Measurements from ENCODE around the gene MESD. TPM values are rescaled to one million over a fixed set of nuclear protein-coding genes. Genes with fewer than 3 reads are reported as not detected.

Gene MESD
- total and polyA plus RNA-seq, 9 of the 15 experiments (the other 6 are each of a cell fraction or from before 2014, with no cell fraction given), result 11.3 to 39.7 (median 22.8) TPM

- no peaks in the 10 kb centered on the region; a peak in 1 of 5 replicates for H3K4me1 ChIP-seq (replicated peaks in 1 of 2; ENCODE audit: control insufficient read depth in 2 of 2, insufficient read depth in 2 of 2, low read length in 2 of 2)
- H3K79me2 ChIP-seq (ENCODE audit: control insufficient read depth, insufficient read depth, low read length), result no peaks in the 10 kb centered on the region
- TF ChIP-seq GABPB2 (CRISPR knock-in tag; conservative IDR thresholded peaks at IDR 0.05) (no peak), E2F4 (CRISPR knock-in tag; IDR thresholded peaks at IDR 0.05; ENCODE audit: low read depth) (no peak), ATF3 (IDR thresholded peaks at IDR 0.05) (peak; percentile 60), ATF3 (CRISPR knock-in tag; conservative IDR thresholded peaks at IDR 0.05) (no peak), CHD4 (IDR thresholded peaks at IDR 0.05; ENCODE audit: insufficient read depth, insufficient replicate concordance, low read depth, low read length, poor library complexity, severe bottlenecking) (no peak), DACH1 (IDR thresholded peaks at IDR 0.05; ENCODE audit: partially characterized antibody) (no peak)
- in situ Hi-C loops (cut with MboI) (no loop called here), intact Hi-C loops (cut with micrococcal nuclease) (no loop called here)
- no peak overlapping the region for H3K4me3 ChIP-seq
- no peak overlapping the region for H3K9ac ChIP-seq (ENCODE audit: insufficient read depth in 1 of 2, low read depth in 2 of 2, low read length in 2 of 2)
- H3K4me2 ChIP-seq (ENCODE audit: insufficient read depth, low read length), result no peak overlapping the region
- no peaks in the 10 kb centered on the region for H3K9me3 ChIP-seq (replicated peaks; ENCODE audit: control insufficient read depth, insufficient read depth, low read depth, low read length)
- H2AFZ ChIP-seq (ENCODE audit: low read depth, low read length), result no peak overlapping the region
- H3K27ac ChIP-seq (ENCODE audit: extremely low read depth, low read depth, low read length), result no peak overlapping the region
- CTCF ChIA-PET (ENCODE audit: low intra/inter-chr PET ratio), result no interaction called here
- BruUV-seq (replicated peaks), result no TSS peak
- WGBS (ENCODE audit: insufficient coverage, low coverage, missing lambda C conversion rate), result 1% methylated on average over 5 of the region's 5 CpGs
- POLR2A ChIA-PET, result no interaction called here
- DNase-seq (ENCODE audit: extremely low read depth in 1 of 4, low spot score in 3 of 4), result no peak
- peaks cover 14 to 54% of the 10 kb centered on the region in 2 experiments; a peak in 4 of 5 replicates for H3K27me3 ChIP-seq (ENCODE audit: control insufficient read depth in 2 of 2, insufficient read depth in 2 of 2, low read length in 2 of 2)
- ATAC-seq, result no peak
- FAIRE-seq, result no peak
- H3K36me3 ChIP-seq (ENCODE audit: control insufficient read depth, insufficient read depth, low read length), result no peaks in the 10 kb centered on the region
- no peaks in the 10 kb centered on the region for H3K9me1 ChIP-seq (ENCODE audit: control insufficient read depth, insufficient read depth, low read length)
- peaks cover 3% of the 10 kb centered on the region for H4K20me1 ChIP-seq (replicated peaks; ENCODE audit: control insufficient read depth, insufficient read depth, low read length)
Observed at GRCh38 chr15:80918196-80918783, 71.3 kb downstream of the MESD start.
